Endothelial cell of hepatic sinusoid (primary cell): ENCODE results near the gene DNAJC15.
"Not testable (repeated sequence)": the region's sequence is repeated elsewhere in the genome, so short reads cannot be mapped to it uniquely, and the experiment has no call there.

Source experiments
- in situ Hi-C: cut with HindIII; loops from 2 replicates; pipeline ENCODE4 v1.10.0; 2017; ENCODE audit warnings: low sequenced_read_pairs

Gene DNAJC15

GRCh38 chr13:43023289-43023963 is at the start of gene DNAJC15:
DNAJC15 (plus strand) TSS chr13:43023586; CDS start chr13:43023627, 41 bp downstream.
- in situ Hi-C loops: no loop called here

- in situ Hi-C loops: no loop called here
Observed at GRCh38 chr13:42976066-42976465, 47.3 kb upstream of the DNAJC15 start.

GRCh38 chr13:42977219-42977659 is 46.1 kb upstream of the DNAJC15 start:
- in situ Hi-C loops: no loop called here

GRCh38 chr13:42981317-42981716 is 42.1 kb upstream of the DNAJC15 start:
- in situ Hi-C loops: loop anchor here (10.0 kb wide), 1 partner anchor 67 kb away; no protein-coding TSS in a partner anchor

- in situ Hi-C loops: loop anchor here (10.0 kb wide), 1 partner anchor 67 kb away; no protein-coding TSS in a partner anchor
Observed at GRCh38 chr13:42981853-42982252, 41.5 kb upstream of the DNAJC15 start.

- in situ Hi-C loops: loop anchor here (10.0 kb wide), 1 partner anchor 69 kb away; no protein-coding TSS in a partner anchor
Observed at GRCh38 chr13:42984026-42984425, 39.4 kb upstream of the DNAJC15 start.

- in situ Hi-C loops: loop anchor here (5.0 to 10.0 kb wide), 2 partner anchors 53 to 70 kb away; no protein-coding TSS in a partner anchor
Observed at GRCh38 chr13:42984691-42985090, 38.7 kb upstream of the DNAJC15 start.

- in situ Hi-C loops: loop anchor here (5.0 to 10.0 kb wide), 2 partner anchors 52 to 71 kb away; no protein-coding TSS in a partner anchor
Observed at GRCh38 chr13:42985312-42986175, 37.8 kb upstream of the DNAJC15 start.

- in situ Hi-C loops: loop anchor here (5.0 to 10.0 kb wide), 2 partner anchors 51 to 71 kb away; no protein-coding TSS in a partner anchor
Observed at GRCh38 chr13:42986176-42986574, 37.2 kb upstream of the DNAJC15 start.

GRCh38 chr13:42990291-42991232 is 32.8 kb upstream of the DNAJC15 start:
- in situ Hi-C loops: no loop called here

GRCh38 chr13:42991233-42991897 is 32.0 kb upstream of the DNAJC15 start:
- in situ Hi-C loops: not testable (repeated sequence)

GRCh38 chr13:42991898-42992763 is 31.3 kb upstream of the DNAJC15 start, which contains the start of gene EPSTI1:
EPSTI1 (minus strand) TSS chr13:42992241; CDS start chr13:42992165, 76 bp downstream.
- in situ Hi-C loops: no loop called here

GRCh38 chr13:42992764-42993122 is 30.6 kb upstream of the DNAJC15 start:
- in situ Hi-C loops: no loop called here

- in situ Hi-C loops: no loop called here
Observed at GRCh38 chr13:42994878-42995277, 28.5 kb upstream of the DNAJC15 start.

GRCh38 chr13:42996584-42996983 is 26.8 kb upstream of the DNAJC15 start:
- in situ Hi-C loops: no loop called here

- in situ Hi-C loops: no loop called here
Observed at GRCh38 chr13:42997381-42997780, 26.0 kb upstream of the DNAJC15 start.

- in situ Hi-C loops: no loop called here
Observed at GRCh38 chr13:42999491-42999890, 23.9 kb upstream of the DNAJC15 start.

GRCh38 chr13:43000676-43001075 is 22.7 kb upstream of the DNAJC15 start:
- in situ Hi-C loops: no loop called here

GRCh38 chr13:43002021-43002420 is 21.4 kb upstream of the DNAJC15 start:
- in situ Hi-C loops: no loop called here
